RCC 7860 (cell line): ENCODE data around the gene SNX30.

Source experiments
- DNase-seq: peaks from one replicate; pipeline ENCODE4 v3.0.0-alpha.2; 2015; ENCODE audit warnings: low spot score
- FAIRE-seq: peaks from 2 replicates; lab custom pipeline; 2012; peaks lifted over from hg19 to GRCh38; lab: Jason Lieb, UNC

SNX30 gene

DNA sequence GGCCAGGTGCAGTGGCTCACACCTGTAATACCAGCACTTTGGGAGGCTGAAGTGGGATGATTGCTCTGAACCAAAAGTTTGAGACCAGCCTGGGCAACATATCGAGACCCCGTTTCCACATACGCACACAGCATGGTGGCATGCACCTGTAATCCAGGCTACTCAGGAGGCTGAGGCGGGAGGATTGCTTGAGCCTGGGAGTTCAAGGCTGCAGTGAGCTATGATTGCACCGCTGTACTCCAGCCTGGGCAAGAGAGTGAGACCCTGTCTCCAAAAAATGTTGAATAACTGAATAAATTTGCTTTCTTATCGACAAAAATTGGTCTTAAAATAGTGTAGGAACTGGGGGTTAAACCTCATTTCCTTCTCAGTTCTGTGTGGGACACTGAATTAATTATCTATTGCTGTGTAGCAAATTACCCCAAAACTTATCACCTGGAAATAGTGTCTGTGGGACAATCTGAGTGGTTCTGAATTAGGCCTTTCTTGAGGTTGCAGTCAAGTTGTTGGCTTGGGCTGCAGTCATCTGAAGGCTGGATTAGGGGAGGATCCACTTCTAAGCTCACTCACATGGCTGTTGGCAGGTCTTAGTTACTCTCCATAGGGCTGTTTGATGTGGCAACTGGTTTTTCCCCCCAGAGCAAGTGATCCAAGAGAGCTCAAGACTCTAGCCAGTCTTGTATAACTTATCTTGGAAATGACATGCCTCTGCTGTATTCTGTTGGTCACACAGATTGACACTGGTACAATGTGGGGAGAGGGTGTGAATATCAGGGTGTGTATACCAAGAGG is 2.0 kb downstream of the SNX30 start:
- FAIRE-seq = no peak
- no peak for DNase-seq

DNA sequence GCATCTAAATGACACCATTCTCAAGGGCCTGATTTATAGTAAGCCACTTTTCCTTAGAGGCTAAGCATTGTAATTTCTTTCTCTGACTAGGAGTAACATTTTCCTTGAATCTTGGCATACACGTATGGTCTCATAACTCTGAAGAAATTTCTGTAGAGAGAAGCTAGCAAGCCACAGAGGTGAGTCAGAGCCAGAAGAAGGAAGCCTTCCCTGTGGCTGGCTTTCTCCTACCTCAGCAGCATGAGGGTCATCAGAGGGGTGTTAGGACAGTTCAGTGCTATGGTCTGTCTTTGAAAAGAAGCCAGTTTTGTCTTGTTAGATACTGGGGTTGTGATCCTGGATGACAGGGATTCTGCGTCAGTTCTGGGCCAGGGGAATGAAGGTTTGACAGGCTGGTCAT is 3.2 kb downstream of the SNX30 start:
- FAIRE-seq = peak; percentile 91
- DNase-seq = peak; percentile 79

DNA sequence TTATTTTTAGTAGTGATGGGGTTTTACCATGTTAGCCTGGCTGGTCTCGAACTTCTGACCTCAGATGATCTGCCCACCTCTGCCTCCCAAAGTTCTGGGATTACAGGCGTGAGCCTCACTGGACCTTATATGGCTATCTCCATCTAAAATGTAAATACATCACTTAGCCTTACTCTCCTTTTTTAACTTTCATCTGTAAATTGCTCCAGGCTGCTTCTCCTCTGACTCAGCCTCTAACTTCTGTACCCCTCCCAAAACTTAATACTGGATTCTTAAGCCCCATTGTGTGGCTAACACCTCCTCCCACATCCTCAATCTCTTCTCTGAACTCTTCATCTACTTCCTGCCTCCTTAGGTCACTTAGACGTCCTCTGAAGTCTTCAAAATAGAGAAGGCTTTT is 4.0 kb downstream of the SNX30 start:
- no peak for FAIRE-seq

DNA sequence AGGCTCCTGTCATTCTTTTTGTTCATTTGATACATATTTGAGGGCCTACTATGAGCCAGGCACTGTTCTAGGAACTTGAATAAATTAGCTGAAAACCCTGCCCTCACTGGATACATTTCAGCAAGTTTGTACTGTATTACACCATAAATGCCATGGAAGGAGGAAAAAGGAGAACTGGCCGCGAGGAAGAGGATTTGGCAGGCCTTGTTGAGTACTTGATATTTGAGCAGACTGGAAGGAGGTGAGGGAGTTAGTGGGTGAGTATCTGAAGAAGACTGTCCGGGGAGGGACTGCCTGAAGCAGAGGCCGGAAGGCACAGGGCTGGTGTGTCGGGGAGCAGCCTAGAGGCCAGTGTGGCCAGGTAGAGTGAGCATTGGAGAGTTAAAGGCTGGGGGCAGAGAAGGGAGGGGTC is 4.5 kb downstream of the SNX30 start:
- FAIRE-seq = no peak
- DNase-seq = no peak

More for the DNA sequence above, 4.0 kb downstream of the SNX30 start:
- no peak for DNase-seq

DNA sequence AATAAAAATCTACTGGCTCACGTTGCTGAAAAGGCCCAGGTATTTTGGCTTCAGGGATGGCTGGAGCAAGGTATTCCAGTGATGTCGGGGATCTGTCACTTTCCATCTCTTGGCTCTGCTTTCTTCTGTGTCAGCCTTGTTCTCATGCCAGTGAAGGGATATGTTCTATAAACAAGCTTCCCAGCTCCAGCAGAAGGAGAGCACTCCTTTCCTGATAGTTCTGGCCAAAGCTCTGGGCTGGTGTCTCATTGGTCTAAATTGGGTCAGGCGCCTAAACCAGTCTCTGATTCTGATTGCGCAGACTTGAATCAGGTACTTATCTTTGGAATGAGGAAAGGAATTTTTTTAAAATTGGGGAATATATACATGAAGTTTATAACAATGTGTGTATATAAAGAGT is 5.1 kb downstream of the SNX30 start:
- no peak for FAIRE-seq
- DNase-seq = no peak

DNA sequence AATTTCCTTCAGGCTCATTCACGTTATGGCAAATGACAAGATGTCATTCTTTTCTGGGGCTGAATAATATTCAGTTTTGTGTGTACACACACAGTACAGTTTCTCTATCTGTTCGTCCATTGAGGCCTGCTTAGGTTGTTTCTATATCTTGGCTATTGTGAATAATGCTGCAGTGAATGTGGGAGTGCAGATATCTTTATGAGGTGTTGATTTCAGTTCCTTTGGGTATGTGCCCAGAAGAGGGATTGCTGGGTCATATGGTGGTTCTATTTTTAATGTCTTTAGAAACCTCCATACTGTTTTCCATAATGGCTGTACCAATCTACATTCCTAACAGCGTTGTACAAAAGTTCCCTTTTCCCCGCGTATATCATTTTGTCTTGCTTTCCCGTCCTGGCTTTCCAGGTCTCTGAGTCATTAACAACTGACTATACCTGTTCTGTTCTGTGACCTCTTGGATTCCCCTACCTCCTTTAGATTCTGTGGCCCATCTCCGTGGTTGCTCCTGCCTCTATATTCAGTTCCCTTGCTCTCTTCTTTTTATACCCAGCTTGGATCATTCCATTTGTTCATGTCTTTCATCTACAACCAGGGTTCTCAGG is 6.8 kb downstream of the SNX30 start:
- DNase-seq = no peak
- no peak for FAIRE-seq

DNA sequence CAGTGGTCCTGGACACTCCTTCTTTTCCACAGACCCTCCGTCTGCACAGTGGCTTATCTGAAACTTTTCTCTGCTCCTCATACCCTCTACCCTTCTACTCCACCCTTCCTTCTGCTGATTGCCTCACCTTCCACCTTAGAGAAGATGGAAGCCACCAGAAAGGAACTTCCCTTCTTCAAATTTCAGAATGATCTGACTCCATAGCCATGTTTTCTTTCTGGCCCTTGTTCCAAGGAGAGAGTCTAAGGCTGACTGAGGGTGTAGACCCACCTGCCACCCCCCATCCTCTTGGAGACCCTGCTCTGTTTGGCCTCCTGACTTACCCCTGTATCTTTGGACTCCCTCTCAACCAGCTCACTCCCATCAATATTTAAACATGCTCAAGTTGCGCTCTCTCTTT is 7.4 kb downstream of the SNX30 start:
- FAIRE-seq = no peak
- DNase-seq = no peak

DNA sequence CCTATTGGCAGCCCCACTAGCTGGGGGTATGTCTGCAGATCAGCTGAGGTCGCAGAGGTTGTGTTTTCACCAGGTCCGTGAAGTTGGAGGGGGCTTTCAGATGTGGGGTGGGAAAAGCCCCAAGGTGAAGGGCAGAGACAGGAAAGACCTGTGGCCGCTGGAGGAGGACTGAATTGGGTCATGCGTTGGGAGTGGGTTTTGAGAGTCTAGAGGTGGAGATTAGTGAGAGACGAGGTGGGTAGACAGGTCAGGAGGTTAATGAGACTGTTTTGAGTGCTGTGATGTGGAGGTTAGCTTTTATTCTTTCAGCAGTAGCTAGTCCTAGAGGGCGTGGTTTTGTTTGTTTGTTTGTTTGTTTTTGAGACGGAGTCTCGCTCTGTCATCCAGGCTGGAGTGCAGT is 10.3 kb downstream of the SNX30 start:
- DNase-seq (no peak), FAIRE-seq (no peak)

DNA sequence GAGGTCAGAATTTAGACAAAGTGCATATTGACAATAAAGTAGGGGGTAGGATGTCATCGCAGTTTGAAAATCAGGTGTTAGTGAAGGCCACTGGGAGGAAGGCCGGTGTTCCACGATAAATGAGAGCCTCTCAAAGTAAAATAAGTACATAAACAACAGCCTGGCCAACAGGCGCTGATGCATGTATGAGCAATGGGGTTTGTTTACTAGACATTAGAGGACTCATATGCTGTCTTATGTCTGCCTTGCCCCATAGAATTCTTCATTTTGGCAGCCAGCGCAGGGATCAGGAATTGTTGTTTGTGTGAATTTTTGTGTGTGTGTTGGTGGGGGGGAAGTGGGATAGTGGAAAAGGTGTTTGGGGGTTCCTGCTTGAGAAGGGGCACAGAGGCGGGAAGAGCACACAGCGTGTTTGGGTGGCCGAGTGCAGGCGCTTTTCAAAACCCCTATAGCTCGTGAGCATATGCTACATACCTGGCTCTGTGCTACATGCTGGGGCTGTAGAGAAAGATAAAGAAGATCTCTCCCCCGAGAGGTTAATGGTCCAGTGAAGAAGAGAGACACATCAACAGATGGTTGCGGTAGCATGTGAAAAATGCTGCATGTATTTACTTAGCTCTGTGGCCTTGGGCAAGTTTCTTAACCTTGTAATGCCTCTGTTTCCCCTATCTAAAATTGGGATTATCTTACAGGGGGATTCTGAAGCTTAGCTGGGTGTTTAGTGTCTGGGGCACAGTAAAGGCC is 11.5 kb downstream of the SNX30 start:
- FAIRE-seq = no peak
- DNase-seq = no peak

DNA sequence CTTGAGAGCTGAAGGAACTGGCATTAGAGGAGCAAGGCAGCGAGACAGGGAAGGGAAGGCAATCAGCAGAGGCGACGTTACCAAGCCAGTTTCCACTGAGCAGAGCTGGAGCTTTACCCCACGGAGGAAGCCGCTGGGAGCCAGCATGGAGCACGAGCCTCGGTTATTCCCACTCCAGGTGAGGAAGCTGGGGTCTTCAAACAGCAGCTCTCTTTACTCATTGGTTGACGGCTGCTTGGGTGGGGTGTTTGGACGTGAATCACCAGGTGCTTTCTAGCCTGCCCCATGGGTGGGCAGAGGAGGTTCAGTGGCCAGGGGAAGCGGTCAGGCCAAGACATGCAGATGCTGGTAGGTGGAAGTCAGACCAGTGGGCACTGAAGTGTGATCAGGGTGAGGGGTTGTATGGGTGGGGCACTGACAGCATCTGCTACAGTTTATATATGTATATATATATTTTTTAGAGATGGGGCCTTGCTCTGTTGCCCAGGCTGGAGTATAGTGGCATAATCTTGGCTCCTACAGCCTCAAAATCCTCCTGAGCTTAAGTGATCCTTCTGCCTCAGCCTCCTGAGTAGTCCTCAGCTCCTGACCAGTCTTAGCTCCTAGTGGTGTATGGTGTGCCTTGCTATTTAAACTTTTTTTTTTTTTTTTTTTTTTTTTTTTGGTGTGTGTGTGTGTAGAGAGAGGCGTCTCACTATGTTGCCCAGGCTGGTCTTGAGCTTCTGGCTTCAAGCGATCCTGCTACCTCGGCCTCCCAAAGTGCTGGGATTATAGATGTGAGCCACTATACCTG is 12.4 kb downstream of the SNX30 start:
- FAIRE-seq (no peak), DNase-seq (no peak)

DNA sequence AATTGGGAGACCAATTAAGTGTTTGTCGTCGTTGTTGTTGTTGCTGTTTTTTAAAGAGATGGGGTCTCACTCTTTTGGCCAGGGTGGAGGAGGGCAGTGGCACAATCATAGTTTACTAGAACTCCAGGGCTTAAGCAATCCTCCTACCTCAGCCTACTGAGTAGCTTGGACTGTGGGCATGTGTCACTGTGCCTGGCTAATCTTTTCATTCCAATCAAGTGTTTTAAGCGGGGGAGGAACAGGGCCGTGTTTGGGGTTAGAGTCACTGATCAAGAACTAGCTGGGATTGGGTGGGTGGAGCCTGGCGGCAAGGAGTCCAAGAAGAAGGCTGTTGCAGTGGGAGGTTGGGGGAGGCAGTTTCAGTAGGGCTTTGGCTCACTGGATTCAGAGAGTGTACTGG is 13.8 kb downstream of the SNX30 start:
- peak; percentile 54 for FAIRE-seq

DNA sequence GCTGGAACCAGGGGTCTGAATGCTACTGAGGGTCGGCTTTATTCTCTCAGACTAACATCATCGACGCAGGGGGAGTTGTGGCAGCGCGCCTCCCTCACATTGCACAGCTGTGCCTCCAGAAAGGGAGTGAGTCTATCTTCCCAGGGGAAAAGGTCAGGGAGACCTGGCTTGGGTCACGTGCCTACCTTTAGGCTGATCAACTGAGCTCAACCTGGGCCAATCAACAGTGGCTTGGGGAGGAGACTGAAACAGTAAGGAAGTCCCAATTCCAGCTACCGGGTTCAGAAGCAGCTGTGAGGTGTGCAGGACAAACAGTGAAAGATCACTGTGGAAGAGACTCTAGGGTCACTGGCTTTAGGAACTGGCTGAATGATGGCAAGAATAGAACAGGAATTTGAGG is 14.3 kb downstream of the SNX30 start:
- DNase-seq = no peak
- no peak for FAIRE-seq

More for the DNA sequence above, 13.8 kb downstream of the SNX30 start:
- peak; percentile 44 for DNase-seq

DNA sequence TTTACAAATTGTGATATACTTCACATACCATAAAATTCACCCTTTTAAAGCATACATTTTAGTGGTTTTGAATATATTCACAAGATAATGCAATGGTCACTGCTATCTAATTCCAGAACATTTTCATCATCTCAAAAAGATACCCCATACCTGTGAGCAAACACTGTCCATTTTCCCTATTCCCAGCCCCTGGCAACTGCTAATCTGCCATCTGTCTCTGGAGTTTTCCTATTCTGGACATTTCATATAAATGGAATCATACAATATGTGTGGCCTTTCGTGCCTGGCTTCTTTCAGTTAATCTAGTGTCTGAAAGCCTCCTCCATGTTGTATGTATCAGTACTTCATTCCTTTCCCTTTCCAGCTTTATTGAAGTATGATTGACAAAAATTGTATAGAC is 14.7 kb downstream of the SNX30 start:
- DNase-seq (no peak), FAIRE-seq (no peak)

DNA sequence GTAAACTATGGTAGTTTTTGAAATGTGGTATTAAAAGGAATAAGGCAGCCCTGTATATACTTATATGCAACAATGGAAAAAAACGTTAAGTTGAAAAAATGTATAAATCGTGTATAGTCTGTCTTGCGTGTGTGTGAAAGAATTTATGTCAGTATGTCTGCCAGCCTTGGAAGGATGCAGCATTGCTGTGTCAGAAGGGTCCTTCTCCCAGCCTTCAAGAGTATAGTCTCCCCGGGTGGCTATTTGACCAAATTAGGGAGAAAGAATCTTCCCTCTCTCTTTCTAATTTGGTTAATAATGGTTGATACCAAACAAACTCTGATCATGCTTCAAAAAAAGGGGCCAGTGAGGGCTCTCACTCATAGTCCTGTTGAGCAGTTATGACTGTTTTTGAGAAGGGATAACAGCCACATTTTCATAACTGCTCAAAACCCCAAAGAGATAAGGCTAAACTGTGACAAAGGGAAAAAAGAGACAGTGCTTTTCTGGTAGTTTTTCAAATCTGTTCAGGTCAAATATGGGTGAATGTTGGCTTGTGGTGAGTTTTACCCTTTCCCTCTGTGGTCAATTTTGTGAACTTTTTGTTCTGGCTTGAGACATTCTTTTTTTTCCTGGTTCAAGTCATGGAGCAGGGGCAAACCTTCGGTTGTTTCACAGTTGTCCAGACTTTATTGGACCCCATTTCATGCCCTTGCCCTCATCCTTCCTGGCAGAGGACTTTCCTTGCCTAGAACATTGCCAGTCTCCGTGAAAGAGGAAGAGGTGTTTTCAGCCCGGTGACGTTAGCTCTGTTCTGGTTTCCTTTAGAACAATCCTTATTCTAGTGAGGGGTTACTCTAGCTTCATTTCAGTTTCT is 21.0 kb downstream of the SNX30 start:
- no peak for DNase-seq
- FAIRE-seq = no peak

DNA sequence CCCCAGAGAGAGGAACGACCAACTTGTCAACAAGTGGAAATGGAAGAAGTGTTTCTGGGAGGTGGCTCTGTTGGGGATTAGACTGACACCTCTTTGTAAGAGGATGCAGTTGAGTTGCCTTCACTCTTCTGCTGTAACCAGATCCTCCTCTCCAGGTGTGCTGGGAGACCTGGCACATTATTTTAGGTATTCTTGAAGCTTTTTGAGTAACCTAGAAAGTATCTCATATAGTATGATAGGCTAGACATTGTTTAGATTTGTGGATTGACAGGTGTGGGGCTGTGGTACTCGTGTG is 21.6 kb downstream of the SNX30 start:
- FAIRE-seq = no peak

DNA sequence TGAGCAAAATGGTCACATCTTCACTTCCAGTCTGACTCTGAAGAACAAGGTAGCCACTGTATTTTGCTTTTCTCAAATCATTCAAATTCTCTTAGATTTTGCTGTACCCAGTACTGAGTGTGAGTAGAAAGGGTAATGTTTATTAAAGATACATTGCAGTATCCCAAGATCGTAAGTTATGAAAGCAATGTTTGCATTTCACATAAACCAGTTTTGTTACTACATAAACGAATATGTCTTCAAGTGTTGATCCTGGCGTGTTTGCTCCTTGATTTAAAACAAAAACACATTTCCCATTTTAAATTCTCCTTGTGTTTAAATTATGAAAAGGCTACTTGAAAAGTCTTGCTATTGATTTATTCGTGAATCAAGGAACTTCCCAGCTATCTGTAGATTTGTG is 22.0 kb downstream of the SNX30 start:
- DNase-seq = no peak
- FAIRE-seq = no peak

More for the DNA sequence above, 21.6 kb downstream of the SNX30 start:
- no peak for DNase-seq

DNA sequence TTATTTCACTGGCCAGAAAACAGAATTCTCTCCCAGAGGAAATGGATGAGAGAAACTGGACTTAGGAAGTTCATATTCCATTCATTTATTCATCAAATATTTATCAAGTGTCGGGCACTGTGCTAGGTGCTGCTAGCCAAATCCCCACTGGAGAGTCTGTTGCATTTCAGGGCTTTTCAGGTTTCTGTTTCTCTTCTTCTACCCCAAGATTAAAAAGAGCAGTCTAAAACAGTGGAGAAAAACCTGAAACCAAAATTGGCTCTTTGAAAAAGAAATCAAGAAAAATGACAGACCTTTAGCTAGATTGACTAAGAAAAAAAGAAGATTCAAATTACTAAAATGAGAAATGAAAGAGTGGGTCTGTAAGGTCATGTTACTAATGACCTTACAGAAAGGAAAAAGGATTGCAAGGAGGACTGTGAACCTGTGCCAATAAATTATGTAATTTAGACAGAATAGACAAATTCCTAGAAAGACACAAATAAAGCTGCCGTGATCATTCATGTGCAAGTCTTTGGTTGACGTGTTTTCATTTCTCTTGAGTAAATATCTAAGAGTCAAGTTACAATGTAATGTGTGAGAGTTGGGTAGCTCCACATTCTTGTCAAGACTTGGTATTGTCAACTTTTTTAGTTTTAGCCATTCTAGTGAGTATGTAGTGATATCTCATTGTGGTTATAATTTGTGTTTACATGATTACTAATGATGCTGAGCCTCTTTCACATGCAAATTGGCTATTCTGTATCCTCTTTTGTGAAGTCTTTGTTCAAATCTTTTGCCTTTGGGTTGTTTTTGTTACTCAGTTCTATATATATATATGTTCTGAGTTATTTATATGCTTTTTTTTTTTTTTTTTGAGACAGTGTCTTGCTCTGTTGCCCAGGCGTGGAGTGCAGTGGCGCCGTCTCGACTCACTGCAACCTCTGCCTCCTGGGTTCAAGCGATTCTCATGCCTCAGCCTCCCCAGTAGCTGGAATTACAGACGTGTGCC is 23.7 kb downstream of the SNX30 start:
- FAIRE-seq = no peak

DNA sequence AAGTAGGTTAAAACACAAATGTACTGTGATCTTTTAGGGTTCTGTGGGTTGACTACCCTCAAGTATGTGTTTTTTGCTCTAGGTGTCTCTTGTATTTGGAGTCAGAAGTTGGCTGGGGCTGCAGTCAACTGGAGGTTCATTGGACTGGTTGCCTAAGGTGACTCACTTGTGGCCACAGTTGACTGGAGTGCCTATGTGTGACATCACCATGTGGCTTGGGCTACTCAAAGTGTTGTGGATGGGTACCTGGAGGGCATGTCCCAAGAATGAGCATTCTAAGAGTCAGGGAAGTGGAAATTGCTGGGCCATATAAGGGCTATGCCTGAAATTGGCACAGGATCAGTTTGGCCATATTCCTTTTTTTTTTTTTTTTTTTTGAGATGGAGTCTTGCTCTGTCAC is 27.4 kb downstream of the SNX30 start:
- peak; percentile 98 for FAIRE-seq
- DNase-seq = peak; percentile 97

More for the DNA sequence above, 23.7 kb downstream of the SNX30 start:
- no peak for DNase-seq

DNA sequence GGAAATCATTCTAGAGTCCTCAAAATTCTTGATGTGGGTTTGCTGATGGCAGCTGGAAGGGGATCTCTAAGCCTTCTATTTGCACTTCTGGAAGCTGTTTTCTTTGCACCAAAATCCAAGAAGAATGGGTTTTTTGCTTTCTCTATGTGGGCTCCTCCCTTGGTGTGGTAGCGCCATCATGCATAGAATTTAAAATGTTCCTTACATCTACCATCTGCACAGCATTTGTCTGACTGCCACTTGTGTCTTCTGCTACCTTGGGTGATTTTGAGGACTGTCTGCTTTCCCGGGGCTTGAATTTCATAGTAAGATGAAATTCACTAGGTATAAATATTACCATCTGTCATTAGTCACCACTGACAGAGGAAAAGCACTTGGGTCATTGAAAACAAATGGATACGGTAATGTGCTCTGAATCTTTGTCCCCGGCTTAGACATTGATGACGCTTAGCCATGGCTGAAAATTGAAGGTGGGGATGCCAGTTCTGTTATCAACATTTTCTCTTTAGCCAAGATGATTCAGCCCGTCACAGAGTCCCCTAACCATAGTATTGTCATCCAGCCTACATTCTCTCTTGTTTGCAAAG is 30.0 kb downstream of the SNX30 start:
- no peak for DNase-seq
- FAIRE-seq = no peak
